NCI-H187 (cell line): Measurements from ENCODE around the gene TTC38.
"Not testable (repeated sequence)": the region's sequence is repeated elsewhere in the genome, so short reads cannot be mapped to it uniquely, and the experiment has no call there.

ENCODE experiments used
- DNase-seq, 2 experiments: peaks; one replicate each; lab custom pipeline; 2025; lab: John Stamatoyannopoulos, UW

The TTC38 gene

DNA sequence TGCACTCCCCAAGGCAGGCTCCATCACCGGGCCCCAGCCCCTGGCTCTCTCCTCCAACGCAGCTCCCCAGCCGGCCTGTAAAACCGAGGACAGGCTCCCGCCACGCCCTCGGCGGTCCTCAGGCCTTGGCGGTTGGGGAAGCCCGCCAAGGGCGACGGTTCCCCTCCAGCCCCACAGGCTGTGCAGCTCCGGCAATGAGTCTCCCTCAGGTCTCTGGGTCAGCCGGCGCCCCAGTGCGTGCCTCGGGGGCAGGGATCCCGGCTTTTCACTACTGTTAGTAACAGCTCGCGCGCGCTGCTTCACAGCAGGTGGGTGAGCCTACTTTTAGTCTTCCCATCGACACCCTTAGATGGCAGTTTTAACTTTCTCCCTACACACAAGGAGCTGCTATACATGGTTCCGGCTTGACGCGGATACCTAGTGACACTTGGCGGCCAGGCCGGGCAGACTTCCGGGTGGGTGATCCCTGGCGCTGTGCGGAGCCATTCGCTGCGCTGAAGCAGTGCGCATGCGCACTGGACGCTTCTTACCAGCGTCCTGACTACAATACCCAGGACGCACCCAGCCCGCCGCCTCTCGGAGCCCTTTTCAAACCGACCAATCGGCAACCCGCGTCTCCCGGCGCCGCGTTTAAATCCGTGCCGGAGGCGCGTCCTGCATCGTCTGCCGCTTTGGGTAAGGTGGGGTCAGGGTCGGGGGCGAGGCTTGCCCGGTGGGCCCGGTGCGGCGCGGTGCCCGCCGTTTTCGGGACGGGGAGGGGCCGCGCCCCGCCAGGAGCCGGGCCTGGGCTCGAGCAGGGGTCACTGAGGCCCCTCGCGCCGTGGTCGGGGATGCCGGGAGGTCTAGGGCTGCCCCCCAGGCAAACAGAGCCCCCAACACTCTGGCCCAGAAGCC is 28.7 kb downstream of the TTC38 start, which contains the start of gene GTSE1:
Gene GTSE1, plus strand, starts transcription at position 614 of the 894 bp plus-strand sequence. CDS start 531 bp downstream, outside the sequence.
- DNase-seq, result peak; percentile 33 to 54

DNA sequence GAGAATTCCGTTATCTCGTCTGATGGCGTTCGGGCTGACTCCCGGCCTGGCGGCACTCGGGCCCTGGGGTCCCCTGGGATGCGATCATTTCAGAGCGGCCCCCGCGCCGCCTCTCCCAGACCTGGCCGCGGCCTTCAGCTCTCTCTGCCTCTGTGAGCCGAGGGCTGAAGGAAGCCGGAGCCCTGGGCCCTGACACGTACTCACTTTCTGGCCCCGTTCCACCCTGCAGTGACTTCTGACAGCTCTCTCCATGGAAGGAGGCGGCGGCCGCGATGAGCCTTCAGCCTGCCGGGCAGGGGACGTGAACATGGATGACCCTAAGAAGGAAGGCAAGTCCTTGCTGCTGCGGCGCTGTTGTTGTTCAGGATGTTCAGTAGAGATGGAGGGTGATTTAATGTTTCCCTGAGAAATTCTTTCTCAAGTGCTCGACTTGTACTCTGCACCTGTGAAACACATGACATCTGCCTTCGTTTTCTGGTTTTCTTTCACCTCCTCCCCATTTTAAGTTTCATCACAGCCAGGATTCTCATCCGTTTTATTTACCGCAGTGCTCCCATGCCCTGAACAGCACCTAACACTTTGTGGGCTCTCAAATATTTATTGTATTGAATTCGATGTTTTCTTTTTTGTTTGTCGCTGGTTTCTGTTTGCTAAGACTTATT is 29.5 kb downstream of the TTC38 start:
- DNase-seq, result no peak

DNA sequence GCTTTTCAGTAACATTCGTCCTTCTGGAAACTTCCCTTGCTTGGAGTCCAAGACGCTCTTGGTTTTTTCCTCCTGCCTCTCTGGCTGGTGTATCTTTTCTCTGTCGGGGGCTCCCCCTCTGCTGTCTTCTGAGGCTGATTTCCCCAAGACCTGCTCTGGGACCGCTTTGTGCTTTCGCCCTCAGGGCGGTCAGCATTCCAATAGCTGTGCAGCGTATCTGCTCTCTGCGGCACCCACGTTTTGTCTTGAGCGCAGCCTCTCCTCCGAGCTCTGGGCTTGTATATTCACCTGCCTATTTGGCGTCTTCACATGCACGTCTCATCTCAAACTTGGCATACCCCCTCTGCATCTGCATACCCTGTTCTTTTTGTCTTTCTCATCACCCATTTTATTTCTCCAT is 31.3 kb downstream of the TTC38 start:
- DNase-seq, result no peak

DNA sequence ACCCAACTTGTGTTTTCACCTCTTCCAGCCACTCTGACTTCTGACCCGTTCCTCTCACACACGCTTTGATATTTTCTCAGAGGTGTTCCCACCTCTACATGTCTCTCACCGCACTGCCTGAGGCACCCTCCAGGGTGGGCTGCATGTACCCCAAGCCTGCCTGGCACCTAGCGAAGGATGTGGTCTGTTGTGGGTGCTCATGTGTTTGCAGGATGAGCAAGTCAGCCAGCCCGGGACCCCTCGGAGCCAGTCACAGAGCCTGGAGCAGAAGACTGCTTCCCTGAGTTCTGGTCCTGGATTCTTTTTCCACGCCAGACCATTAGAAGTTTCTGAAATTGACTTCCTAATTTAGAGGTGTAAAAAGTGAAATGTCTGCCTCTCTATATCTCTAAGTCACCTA is 32.7 kb downstream of the TTC38 start:
- DNase-seq, result no peak

DNA sequence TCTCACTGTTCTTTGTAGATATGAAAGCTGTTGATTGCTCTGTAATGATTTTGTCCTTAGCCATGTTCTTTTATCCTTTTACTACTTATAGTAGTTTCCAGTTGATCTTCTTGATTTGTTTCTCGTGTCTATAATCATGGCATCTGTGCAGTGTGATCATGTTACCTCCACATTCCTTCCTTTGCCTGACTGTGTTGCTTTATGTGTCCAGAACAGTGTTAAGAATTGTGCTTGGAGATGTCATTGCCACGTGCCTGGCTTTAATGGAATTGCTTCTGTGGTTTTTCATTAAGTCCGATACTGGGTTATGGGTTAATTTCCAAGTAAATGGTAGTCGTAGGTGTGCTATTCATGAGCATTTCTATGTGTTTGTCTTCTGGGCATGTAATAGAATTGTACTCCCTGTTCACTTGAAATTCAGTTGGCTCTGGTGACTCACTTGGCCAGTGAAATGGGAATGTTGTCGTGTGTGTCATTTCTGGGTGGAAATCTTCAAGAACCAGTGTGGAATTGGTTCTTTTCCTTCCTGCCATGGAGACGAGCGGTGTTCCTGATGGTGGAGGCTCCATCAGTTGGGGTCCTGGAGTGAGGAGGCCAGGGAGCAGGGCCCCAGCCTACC is 35.6 kb downstream of the TTC38 start:
- DNase-seq, result no peak

DNA sequence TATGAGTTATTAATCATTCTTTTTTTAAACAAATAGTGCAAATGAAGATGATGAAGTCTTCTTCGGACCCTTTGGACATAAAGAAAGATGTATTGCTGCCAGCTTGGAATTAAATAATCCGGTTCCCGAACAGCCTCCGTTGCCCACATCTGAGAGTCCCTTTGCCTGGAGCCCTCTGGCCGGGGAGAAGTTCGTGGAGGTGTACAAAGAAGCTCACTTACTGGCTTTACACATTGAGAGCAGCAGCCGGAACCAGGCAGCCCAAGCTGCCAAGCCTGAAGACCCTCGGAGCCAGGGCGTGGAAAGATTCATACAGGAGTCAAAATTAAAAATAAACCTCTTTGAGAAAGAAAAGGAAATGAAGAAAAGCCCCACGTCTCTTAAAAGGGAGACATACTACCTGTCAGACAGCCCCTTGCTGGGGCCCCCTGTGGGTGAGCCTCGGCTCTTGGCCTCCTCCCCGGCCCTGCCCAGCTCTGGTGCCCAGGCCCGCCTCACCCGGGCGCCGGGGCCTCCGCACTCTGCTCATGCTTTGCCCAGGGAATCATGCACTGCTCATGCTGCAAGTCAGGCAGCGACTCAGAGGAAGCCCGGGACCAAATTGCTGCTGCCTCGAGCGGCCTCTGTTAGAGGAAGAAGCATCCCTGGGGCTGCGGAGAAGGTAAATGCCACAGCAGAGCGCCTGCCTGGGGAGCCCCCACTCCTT is 40.6 kb downstream of the TTC38 start:
- no peak for DNase-seq

DNA sequence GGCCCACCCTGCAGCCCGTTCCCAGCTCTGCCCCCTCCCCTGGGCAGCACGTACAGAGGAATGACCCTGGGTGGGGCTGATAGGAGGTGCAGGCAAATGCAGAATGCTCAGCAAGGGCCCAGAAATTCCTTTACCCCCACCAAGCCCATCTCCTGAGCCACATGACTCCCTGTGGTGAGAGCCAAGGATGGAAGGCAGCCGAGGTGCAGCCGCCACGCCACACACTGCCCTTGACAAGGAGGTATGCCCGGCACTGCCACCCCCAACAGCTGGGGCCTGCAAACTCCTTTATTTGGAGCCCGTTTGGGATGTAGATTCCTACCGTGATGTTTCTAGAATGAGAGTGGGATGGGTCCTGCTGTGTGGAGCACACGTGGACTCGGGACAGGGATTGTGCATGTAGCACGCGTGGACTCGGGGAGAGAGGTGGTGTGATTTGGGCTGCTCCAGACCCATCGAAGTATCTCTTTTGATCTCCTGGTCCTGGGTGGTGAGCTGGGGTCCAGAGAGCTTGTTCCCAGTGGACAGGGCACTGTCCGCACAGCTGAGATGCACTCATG is 41.8 kb downstream of the TTC38 start:
- DNase-seq, result no peak

DNA sequence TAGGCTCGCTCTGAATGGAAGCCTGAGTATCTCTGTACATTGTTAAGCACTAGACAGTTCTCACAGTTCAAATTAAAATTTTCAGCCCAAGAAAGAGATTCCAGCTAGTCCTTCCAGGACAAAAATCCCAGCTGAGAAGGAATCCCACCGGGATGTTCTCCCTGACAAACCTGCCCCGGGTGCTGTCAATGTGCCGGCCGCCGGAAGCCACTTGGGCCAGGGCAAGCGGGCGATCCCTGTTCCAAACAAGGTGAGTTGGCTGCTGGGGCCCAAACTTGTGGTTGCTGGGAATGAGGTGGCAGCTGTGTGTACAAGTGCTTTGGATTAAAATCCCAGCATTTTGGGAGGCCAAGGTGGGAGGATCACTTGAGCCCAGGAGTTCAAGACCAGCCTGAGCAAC is 44.2 kb downstream of the TTC38 start:
- no peak for DNase-seq

DNA sequence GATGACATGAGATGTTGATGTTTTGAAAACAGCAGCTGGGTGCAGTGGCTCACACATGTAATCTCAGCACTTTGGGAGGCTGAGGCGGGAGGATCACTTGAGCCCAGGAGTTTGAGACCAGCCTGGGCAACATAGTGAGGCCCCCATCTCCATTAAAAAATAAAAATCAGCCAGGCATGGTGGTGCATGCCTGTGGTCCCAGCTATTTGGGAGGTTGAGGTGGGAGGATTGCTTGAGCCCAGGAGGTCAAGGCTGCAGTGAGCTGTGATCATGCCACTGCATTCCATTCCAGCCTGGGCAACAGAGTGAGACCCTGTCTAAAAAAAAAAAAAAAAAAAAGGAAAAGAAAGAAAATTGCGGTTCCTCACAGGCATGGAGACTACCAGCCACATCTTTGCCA is 45.0 kb downstream of the TTC38 start:
- DNase-seq, result not testable (repeated sequence)

DNA sequence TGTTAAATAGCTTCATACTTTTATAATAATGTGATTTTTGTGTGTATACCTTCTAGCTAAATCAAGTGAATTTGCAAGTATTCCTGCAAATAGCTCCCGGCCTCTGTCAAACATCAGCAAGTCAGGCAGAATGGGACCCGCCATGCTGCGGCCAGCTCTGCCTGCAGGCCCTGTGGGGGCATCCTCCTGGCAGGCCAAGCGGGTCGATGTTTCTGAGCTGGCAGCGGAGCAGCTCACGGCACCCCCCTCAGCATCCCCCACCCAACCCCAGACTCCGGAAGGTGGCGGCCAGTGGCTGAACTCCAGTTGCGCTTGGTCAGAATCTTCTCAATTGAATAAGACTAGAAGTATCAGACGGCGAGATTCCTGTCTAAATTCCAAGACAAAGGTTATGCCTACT is 48.2 kb downstream of the TTC38 start:
- DNase-seq, result no peak

DNA sequence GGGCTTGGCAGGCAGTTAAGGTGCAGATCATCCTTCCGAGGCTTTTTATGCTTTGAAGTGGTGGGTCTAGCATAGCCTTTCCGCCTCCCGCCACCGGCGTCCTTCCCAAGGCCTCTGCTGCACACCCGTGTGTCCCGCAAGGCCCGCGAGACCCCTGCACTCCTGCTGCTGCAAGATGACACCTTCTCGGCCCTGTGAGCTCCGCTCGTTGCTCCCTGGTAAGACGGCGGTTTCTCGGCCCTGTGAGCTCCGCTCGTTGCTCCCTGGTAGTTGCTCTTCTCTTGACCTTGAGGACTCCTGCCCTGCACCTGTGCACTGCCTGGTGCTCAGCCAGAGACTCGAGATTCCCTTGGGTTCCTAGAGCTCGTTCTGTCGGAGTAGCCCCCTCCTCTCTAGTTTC is 49.8 kb downstream of the TTC38 start:
- no peak for DNase-seq

DNA sequence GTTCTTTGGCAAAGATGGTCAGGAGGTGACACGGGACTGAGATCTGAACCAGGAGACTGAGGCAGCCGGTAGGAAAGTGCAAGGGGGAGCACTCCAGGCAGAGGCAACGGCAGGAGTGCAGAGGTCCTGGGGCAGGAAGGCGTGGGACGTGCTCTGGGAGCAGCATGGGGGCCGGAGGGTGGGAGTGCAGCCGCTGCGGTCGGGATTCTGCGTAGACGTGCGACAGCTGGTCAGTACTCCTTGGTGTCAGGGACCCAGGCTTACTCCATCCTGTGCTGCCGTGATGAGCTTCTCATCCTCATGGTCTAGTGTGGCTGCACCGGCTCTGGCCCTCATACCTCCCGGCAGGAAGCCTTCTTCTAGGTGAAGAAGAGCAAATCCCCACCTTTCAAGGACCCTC is 50.8 kb downstream of the TTC38 start:
- DNase-seq, result no peak

DNA sequence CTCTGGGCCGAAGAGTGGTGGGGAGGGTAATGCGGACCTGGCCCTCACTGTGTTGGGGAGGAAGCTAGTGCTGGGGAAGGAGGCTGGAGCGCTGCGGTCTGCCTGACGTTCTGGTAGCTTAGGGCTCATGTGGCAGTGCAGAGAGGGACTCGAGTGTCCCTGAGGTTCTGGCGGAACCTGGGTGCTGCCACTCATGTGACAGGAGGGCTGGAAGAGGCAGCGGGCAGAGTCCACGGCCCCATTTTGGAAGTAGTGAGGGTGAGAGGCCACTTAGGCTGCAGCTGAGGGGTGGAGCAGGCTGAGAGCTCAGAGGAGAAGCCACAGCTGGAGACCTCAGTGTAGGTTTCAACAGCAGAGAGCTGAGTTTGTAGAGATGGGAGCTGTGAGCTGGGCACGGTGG is 51.5 kb downstream of the TTC38 start:
- no peak for DNase-seq

DNA sequence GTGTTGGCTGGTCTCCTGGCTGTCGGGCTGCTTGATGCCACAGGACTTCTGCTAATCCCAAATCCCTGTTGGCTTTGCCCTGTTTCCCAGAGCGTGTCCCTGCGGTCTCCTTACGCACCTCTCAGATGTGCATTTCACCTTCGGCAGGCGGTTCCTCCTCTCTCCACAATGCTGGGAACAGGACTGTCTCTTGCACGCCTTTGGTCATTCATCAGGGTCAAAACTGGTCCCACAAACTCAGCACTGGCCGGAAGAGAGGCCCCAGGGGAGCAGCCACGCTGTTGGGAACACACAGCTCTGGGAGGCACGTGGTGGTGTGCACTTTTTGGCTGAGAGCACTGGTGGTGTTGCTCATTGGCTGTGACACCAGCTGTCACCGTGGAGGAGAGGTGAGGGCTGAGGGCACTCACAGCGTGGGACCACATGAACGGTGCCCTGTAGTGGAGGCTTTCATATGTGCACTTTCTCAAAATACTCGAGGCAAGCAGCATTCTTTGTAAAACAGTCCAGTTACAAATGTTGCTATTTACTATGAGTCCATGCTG is 52.4 kb downstream of the TTC38 start:
- no peak for DNase-seq

DNA sequence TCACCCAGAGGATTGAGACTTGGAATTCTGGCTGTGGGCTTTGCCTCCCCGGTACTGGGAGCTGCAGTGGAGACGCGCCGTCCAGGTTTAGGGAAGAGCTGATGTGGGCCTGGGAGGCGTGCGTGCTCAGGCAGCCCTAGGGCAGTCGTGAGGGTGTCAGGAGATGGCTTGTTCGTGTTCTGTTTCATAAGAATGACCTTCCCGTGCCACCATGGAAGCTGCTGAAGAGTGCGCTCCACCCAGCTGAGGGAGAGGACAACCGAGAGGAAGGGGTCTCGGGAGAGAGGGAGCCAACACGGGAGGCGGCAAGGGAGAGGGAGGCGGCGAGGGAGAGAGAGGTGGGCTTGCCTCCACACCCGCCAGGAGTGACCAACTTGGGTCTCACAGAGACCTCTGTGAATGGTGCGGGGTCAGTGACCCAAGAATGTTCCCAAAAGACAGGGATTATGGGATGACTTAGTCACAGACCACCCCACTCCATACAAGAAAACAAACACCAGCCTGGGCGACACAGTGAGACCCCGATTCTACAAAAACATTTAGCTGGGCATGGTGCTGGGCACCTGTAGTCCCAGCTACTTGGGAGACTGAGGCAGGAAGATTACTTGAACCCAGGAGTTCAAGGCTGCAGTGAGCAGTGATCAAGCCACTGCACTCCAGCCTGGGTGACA is 53.0 kb downstream of the TTC38 start:
- DNase-seq, result no peak

DNA sequence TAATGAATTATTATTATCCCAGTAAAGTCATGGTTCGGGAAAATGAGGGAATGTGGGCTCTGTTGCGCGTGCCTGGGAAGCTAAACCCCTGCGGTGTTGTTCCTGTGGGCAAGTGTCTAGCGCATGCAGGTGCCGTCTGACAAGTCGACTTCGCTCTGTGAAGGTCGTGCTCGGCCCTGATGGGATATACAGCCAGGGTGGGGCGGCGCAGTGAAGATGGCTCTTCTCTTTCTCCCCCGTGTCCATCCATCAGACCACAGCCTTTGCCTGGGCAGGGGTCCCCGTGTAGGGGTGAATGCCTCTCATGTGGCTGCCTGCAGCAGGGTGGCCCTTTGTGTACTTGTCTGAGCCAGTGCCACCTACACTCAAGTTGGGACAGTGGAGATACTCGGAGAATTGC is 54.9 kb downstream of the TTC38 start:
- no peak for DNase-seq

DNA sequence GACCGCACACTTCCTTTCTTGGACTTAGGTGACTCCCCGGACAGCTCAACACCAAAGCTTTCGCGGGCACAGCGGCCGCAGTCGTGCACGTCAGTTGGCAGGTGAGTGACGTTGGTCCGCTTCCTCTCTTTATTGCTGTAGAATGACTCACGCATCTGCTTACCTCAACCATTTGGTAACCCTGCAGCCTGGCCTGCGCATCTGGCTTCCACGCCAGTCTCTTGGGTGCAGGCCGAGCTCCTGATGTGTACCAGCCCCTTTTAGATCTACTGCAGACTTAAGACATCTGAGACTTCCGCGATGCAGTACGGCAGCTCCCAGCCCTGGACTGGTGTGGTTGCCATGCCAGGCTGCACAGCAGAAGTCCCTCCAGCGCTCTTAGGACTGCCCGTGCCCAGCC is 55.4 kb downstream of the TTC38 start:
- no peak for DNase-seq

DNA sequence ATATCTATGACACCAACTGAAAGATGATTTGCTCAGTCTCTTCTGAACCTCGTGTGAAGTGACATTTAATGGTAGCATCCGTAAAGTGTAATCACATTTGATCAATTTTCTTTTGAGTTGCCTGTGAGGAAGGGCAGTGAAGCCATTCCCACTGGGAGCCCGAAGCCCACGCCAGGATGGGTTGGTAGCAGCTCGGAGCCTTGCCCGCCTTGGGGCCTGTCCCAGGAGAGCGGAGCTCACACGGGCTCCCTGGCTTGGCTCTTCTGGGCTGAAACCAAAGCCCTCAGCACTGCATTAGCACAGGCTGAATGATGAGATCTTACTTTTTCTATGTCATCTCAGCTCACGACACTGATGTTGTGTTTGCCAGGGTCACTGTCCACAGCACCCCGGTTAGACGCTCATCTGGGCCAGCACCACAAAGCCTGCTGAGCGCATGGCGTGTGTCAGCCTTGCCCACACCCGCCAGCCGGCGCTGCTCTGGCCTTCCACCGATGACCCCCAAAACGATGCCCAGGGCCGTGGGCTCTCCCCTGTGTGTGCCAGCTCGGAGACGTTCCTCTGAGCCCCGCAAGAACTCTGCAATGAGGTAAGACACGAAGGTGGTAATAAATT is 58.4 kb downstream of the TTC38 start:
- no peak for DNase-seq

DNA sequence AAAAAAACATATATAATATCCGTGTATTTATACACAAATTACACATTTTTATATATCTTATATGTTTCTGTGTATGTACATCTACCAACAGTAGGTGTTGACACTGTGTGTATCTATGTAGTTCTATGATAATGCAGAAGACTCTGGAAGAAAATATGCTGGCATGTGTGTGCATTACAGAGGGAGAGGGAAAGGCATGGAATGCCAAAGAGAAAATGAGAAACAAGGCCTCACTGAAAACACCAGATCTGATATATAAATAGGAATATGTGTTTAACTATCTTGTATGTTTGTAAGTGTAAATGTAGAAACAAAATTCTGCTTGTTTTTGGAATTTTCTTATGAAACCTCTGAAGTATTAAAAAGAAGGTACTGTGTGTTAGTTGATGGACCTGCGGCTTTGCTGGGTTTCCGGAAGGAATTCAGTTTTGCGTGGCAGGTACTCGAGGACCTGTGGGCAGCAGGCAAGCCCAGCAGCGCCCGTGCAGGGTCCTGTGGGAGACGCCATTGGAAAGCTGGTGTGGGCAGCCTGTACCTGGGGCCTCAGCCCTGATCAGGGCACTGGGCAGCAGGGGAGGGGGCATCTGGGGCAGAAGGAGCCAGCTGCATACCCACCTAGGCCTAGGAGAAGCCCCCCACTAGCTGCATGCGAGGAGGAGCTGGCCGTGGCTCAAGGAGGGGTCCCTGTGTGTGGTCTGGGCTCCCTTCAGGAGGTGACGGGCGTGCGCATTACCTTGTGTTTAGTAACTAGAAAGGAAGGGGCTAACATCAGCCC is 60.1 kb downstream of the TTC38 start:
- DNase-seq, result no peak

DNA sequence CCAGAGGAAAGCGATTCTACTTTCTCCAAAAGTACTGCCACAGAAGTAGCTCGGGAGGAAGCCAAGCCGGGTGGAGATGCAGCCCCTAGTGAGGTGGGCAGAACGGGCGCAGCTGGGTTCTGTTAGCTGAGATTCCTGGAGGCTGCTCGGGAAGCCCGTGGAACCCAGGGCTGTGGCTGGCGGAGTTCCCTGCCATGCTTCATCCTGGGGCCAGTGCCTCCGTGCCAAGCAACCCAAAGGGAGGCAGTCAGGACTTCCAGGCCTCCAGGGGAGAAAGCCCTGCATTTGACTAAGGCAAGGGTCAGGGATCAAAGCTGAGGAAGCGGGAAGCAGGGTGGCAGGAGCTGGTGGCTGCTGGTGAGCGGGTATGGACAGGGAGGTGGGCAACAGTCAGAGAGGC is 61.0 kb downstream of the TTC38 start:
- no peak for DNase-seq
